K562 (cell line): Measurements from ENCODE around the gene PLA2G15.

ENCODE experiments used
- CHD1 ChIP-seq: fragments of 200-600 bp; sonication (generic); IDR thresholded peaks from one replicate; pipeline ENCODE4 v1.6.1; 2012; ENCODE audit warnings: mild to moderate bottlenecking, moderate library complexity, low read length, inconsistent platforms
- EP300 ChIP-seq: IDR thresholded peaks from 2 replicates; pipeline ENCODE4 v1.6.1; 2012; ENCODE audit warnings: low read length, improper control_type of control experiment
- ETV6 ChIP-seq, 3 experiments: fragments of 150-350 bp in 1 of 3; sonication (generic) in 1 of 3; formaldehyde crosslinking in 1 of 3; IDR thresholded peaks; 2 replicates each; pipeline versions ENCODE4 v1.6.1 to v1.8.0; 2014 to 2022; ENCODE audit warnings: borderline replicate concordance in 2 of 3, low read depth in 2 of 3, antibody characterized with exemption in 1 of 3, low read length in 1 of 3, mild to moderate bottlenecking in 1 of 3, missing genetic modification reagents in 1 of 3
- FOS ChIP-seq: IDR thresholded peaks from 3 replicates; pipeline ENCODE4 v1.6.1; 2011; ENCODE audit not compliant: insufficient read length; ENCODE audit errors: extremely low read depth
- MTA2 ChIP-seq: fragments of 450-650 bp; IDR thresholded peaks from 2 replicates; pipeline ENCODE4 v1.6.1; 2016; ENCODE audit warnings: low read depth
- TF ChIP-seq, protein P1 (sequence below), 3 experiments: IDR thresholded peaks in 2 of 3; conservative IDR thresholded peaks in 1 of 3; 2 replicates each; pipeline ENCODE4 v1.5.1; 2011 to 2012; ENCODE audit warnings: low read length in 3 of 3, mild to moderate bottlenecking in 3 of 3, control low read depth in 2 of 3, improper control_type of control experiment in 1 of 3, inconsistent platforms in 1 of 3, low read depth in 1 of 3, mixed read lengths in 1 of 3, moderate library complexity in 1 of 3; ENCODE audit not compliant: insufficient read depth in 2 of 3

DNA sequence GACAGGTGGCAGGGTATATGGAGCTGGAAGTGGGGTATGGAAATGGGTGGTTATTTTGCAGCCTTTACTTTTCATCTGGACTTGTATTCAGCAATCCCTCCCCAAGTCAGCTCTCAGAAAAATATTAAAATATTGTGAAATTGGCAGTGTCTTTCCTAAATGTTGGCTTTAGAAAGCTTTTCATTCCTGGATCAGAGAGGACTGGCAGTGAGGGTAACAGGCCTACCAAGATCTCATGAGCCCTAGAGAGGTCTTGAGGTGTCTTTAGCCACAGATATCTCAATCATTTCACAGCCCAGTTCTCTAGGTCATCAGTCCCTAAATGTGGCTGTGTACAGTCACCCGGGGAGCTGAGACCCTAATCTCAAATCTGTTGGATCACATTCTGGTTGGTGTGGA is 43.1 kb downstream of the PLA2G15 start:
- TF ChIP-seq ETV6 (IDR thresholded peaks at IDR 0.05; ENCODE audit: borderline replicate concordance in 1 of 2, low read depth in 2 of 2, low read length in 1 of 2) (no peak), ETV6 (CRISPR knock-in tag; IDR thresholded peaks at IDR 0.05; ENCODE audit: borderline replicate concordance) (no peak), CHD1 (no peak), MTA2 (no peak), FOS (no peak), EP300 (no peak)
- TF ChIP-seq, protein P1, sequence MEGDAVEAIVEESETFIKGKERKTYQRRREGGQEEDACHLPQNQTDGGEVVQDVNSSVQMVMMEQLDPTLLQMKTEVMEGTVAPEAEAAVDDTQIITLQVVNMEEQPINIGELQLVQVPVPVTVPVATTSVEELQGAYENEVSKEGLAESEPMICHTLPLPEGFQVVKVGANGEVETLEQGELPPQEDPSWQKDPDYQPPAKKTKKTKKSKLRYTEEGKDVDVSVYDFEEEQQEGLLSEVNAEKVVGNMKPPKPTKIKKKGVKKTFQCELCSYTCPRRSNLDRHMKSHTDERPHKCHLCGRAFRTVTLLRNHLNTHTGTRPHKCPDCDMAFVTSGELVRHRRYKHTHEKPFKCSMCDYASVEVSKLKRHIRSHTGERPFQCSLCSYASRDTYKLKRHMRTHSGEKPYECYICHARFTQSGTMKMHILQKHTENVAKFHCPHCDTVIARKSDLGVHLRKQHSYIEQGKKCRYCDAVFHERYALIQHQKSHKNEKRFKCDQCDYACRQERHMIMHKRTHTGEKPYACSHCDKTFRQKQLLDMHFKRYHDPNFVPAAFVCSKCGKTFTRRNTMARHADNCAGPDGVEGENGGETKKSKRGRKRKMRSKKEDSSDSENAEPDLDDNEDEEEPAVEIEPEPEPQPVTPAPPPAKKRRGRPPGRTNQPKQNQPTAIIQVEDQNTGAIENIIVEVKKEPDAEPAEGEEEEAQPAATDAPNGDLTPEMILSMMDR (IDR thresholded peaks at IDR 0.05 in 2 of 3, conservative IDR thresholded peaks at IDR 0.05 in 1 of 3; ENCODE audit: insufficient read depth in 2 of 3, low read depth in 1 of 3, low read length in 3 of 3): no peak
